ENCODE results near the gene THSD7A. TPM values are rescaled to one million over a fixed set of nuclear protein-coding genes. Genes with fewer than 3 reads are reported as not detected.

Gene THSD7A
- total RNA-seq, 1 experiment from 2014 or later, result 5.9 TPM

DNA sequence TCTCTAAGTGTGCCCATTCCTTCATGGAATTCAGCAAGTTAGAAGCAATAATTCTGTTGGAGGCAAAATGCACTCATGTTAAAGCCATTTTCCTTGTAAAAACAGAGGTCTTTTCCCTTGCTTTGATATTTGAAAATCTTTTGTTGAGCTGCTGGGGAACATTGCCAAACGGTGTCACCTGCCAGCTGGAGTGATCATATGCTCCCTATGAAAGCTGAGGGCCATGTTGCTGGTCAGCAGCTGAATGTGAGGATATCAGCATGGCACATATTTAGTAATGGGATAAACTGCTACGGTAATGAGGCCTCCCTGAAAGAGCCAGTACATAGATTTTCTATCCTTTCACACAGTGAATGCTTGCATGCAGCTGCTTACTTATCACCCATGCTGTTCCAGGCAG, 224.3 kb downstream of the THSD7A start:
- TF ChIP-seq, protein P1, sequence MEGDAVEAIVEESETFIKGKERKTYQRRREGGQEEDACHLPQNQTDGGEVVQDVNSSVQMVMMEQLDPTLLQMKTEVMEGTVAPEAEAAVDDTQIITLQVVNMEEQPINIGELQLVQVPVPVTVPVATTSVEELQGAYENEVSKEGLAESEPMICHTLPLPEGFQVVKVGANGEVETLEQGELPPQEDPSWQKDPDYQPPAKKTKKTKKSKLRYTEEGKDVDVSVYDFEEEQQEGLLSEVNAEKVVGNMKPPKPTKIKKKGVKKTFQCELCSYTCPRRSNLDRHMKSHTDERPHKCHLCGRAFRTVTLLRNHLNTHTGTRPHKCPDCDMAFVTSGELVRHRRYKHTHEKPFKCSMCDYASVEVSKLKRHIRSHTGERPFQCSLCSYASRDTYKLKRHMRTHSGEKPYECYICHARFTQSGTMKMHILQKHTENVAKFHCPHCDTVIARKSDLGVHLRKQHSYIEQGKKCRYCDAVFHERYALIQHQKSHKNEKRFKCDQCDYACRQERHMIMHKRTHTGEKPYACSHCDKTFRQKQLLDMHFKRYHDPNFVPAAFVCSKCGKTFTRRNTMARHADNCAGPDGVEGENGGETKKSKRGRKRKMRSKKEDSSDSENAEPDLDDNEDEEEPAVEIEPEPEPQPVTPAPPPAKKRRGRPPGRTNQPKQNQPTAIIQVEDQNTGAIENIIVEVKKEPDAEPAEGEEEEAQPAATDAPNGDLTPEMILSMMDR (IDR thresholded peaks at IDR 0.05; ENCODE audit: unreplicated experiment), result no peak
- Mint-ChIP-seq H3K4me1 (ENCODE audit: low read depth, unreplicated experiment) (no peaks in the 10 kb centered on the region), H3K36me3 (ENCODE audit: insufficient read depth, unreplicated experiment) (no peaks in the 10 kb centered on the region), H3K4me3 (ENCODE audit: low read depth, unreplicated experiment) (no peak overlapping the region), H3K27ac (ENCODE audit: unreplicated experiment) (no peak overlapping the region), H3K27me3 (ENCODE audit: unreplicated experiment) (no peaks in the 10 kb centered on the region), H3K9me3 (ENCODE audit: low read depth, unreplicated experiment) (no peaks in the 10 kb centered on the region)
- DNase-seq, result no peak
- BruUV-seq (replicated peaks), result no TSS peak
- intact Hi-C loops (cut with micrococcal nuclease; ENCODE audit: unreplicated experiment), result no loop called here
- CTCF ChIA-PET, result no interaction called here

DNA sequence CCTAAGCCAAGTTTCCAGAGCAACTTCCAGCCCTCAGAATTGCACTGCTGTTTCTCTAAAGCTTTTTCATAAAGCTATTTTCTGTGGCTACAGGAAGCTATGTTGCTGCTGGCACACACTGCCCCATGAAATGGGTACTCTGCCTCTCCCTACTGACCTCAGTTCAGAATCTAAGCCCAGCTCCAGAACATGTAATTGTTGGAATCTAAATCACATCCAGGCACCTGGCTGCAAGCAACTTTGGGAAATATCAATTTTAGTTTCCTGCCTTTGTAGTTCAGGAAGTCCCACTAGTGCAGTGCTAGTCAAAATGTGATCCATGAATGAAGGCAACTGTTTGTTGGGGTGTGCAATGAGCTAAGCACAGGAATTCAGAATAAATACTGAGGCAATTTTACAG, 226.2 kb downstream of the THSD7A start:
- Mint-ChIP-seq H3K9me3 (ENCODE audit: low read depth, unreplicated experiment) (no peaks in the 10 kb centered on the region), H3K36me3 (ENCODE audit: insufficient read depth, unreplicated experiment) (no peaks in the 10 kb centered on the region), H3K4me1 (ENCODE audit: low read depth, unreplicated experiment) (no peaks in the 10 kb centered on the region), H3K27ac (ENCODE audit: unreplicated experiment) (no peak overlapping the region), H3K4me3 (ENCODE audit: low read depth, unreplicated experiment) (no peak overlapping the region), H3K27me3 (ENCODE audit: unreplicated experiment) (no peaks in the 10 kb centered on the region)
- intact Hi-C loops (cut with micrococcal nuclease; ENCODE audit: unreplicated experiment), result no loop called here
- TF ChIP-seq, protein P1 (IDR thresholded peaks at IDR 0.05; ENCODE audit: unreplicated experiment), result no peak
- no TSS peak for BruUV-seq (replicated peaks)
- CTCF ChIA-PET, result no interaction called here
- no peak for DNase-seq

DNA sequence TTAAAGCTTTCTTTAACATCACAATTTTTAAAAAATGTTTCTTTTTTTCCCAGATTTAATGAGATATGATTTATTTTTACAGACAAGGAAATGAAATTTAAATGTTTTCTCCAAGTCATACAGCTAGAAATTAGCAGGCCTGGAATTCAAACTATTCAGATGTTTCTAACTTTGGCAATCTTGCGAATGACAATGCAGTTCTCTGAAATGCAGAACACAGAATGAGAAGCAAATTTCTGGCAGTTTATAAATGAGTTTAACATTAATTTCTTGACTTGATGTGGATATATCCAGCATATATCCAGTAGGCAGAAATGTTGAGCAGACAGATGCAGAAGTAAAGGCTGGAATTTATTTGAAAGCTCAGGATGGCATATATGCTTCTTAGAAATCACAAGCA, 227.5 kb downstream of the THSD7A start:
- no peaks in the 10 kb centered on the region for H3K9me3 Mint-ChIP-seq (ENCODE audit: low read depth, unreplicated experiment)

DNA sequence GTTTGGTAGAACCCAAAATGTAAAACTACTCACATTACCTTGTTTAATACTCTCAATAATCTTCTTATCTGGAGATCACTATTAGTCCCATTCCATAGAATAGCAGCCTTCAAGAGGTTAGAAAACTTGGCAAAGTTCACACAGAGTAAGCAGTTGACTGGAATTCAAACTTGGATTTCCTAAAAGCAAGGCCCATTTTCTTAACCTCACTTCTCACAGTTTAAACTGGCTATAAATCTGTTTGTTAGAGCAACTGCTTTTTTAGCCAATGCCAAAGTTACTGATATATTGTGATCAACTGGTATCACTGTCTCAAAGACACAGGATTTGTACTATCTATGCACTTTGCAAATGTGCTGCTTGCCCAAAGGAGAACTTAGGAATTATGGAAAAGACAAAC, 230.2 kb downstream of the THSD7A start:
- no peak for DNase-seq
- H3K4me3 Mint-ChIP-seq (ENCODE audit: low read depth, unreplicated experiment), result no peak overlapping the region
- no peaks in the 10 kb centered on the region for H3K36me3 Mint-ChIP-seq (ENCODE audit: insufficient read depth, unreplicated experiment)
- no TSS peak for BruUV-seq (replicated peaks)
- H3K27me3 Mint-ChIP-seq (ENCODE audit: unreplicated experiment), result no peaks in the 10 kb centered on the region
- intact Hi-C loops (cut with micrococcal nuclease; ENCODE audit: unreplicated experiment), result no loop called here
- H3K27ac Mint-ChIP-seq (ENCODE audit: unreplicated experiment), result no peak overlapping the region
- CTCF ChIA-PET, result no interaction called here
- TF ChIP-seq, protein P1 (IDR thresholded peaks at IDR 0.05; ENCODE audit: unreplicated experiment), result no peak
- peaks cover 2% of the 10 kb centered on the region for H3K9me3 Mint-ChIP-seq (ENCODE audit: low read depth, unreplicated experiment)
- H3K4me1 Mint-ChIP-seq (ENCODE audit: low read depth, unreplicated experiment), result no peaks in the 10 kb centered on the region

More for the DNA sequence above, 227.5 kb downstream of the THSD7A start:
- BruUV-seq (replicated peaks), result no TSS peak
- TF ChIP-seq, protein P1 (IDR thresholded peaks at IDR 0.05; ENCODE audit: unreplicated experiment), result no peak
- H3K27me3 Mint-ChIP-seq (ENCODE audit: unreplicated experiment), result no peaks in the 10 kb centered on the region
- no peak for DNase-seq
- CTCF ChIA-PET, result no interaction called here
- H3K27ac Mint-ChIP-seq (ENCODE audit: unreplicated experiment), result no peak overlapping the region
- intact Hi-C loops (cut with micrococcal nuclease; ENCODE audit: unreplicated experiment), result no loop called here
- H3K36me3 Mint-ChIP-seq (ENCODE audit: insufficient read depth, unreplicated experiment), result no peaks in the 10 kb centered on the region
- no peak overlapping the region for H3K4me3 Mint-ChIP-seq (ENCODE audit: low read depth, unreplicated experiment)
- H3K4me1 Mint-ChIP-seq (ENCODE audit: low read depth, unreplicated experiment), result no peaks in the 10 kb centered on the region

DNA sequence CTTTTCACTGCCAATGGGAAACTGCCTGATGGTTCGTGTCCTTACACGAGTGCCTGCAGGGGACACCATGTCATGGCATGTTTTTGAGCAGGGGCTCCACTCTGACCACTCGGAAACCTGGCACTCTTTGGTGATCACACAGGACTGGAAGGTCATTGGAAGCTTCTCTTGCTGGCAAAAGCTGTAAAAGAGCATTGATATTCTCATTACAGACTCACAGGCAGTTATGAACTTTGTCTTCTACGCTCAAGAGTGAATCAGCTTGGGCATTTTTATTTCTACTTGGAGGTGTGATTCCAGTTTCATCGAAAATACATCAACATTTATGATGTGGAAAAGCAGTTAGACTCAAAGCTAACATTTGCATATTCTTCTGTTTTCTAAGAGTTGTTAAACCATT, 238.7 kb downstream of the THSD7A start:
- no TSS peak for BruUV-seq (replicated peaks)
- CTCF ChIA-PET, result no interaction called here
- Mint-ChIP-seq H3K4me3 (ENCODE audit: low read depth, unreplicated experiment) (no peak overlapping the region), H3K36me3 (ENCODE audit: insufficient read depth, unreplicated experiment) (no peaks in the 10 kb centered on the region), H3K27me3 (ENCODE audit: unreplicated experiment) (no peaks in the 10 kb centered on the region), H3K27ac (ENCODE audit: unreplicated experiment) (no peak overlapping the region), H3K4me1 (ENCODE audit: low read depth, unreplicated experiment) (no peaks in the 10 kb centered on the region), H3K9me3 (ENCODE audit: low read depth, unreplicated experiment) (peaks cover 2% of the 10 kb centered on the region)
- intact Hi-C loops (cut with micrococcal nuclease; ENCODE audit: unreplicated experiment), result no loop called here
- TF ChIP-seq, protein P1 (IDR thresholded peaks at IDR 0.05; ENCODE audit: unreplicated experiment), result no peak
- no peak for DNase-seq

All from Calu3 (cell line).